ENCODE measurements around the gene PNLIPRP2. TPM values are rescaled to one million over a fixed set of nuclear protein-coding genes. Genes with fewer than 3 reads are reported as not detected.

PNLIPRP2 gene
- total and polyA plus RNA-seq, 2 of the 8 experiments (the other 6 are each of a cell fraction or from before 2014, with no cell fraction given): 0.11 TPM; not detected in 1

GRCh38 chr10:116621934-116622655, 1.3 kb downstream of the PNLIPRP2 start (continued):
- TF ChIP-seq, protein P1, sequence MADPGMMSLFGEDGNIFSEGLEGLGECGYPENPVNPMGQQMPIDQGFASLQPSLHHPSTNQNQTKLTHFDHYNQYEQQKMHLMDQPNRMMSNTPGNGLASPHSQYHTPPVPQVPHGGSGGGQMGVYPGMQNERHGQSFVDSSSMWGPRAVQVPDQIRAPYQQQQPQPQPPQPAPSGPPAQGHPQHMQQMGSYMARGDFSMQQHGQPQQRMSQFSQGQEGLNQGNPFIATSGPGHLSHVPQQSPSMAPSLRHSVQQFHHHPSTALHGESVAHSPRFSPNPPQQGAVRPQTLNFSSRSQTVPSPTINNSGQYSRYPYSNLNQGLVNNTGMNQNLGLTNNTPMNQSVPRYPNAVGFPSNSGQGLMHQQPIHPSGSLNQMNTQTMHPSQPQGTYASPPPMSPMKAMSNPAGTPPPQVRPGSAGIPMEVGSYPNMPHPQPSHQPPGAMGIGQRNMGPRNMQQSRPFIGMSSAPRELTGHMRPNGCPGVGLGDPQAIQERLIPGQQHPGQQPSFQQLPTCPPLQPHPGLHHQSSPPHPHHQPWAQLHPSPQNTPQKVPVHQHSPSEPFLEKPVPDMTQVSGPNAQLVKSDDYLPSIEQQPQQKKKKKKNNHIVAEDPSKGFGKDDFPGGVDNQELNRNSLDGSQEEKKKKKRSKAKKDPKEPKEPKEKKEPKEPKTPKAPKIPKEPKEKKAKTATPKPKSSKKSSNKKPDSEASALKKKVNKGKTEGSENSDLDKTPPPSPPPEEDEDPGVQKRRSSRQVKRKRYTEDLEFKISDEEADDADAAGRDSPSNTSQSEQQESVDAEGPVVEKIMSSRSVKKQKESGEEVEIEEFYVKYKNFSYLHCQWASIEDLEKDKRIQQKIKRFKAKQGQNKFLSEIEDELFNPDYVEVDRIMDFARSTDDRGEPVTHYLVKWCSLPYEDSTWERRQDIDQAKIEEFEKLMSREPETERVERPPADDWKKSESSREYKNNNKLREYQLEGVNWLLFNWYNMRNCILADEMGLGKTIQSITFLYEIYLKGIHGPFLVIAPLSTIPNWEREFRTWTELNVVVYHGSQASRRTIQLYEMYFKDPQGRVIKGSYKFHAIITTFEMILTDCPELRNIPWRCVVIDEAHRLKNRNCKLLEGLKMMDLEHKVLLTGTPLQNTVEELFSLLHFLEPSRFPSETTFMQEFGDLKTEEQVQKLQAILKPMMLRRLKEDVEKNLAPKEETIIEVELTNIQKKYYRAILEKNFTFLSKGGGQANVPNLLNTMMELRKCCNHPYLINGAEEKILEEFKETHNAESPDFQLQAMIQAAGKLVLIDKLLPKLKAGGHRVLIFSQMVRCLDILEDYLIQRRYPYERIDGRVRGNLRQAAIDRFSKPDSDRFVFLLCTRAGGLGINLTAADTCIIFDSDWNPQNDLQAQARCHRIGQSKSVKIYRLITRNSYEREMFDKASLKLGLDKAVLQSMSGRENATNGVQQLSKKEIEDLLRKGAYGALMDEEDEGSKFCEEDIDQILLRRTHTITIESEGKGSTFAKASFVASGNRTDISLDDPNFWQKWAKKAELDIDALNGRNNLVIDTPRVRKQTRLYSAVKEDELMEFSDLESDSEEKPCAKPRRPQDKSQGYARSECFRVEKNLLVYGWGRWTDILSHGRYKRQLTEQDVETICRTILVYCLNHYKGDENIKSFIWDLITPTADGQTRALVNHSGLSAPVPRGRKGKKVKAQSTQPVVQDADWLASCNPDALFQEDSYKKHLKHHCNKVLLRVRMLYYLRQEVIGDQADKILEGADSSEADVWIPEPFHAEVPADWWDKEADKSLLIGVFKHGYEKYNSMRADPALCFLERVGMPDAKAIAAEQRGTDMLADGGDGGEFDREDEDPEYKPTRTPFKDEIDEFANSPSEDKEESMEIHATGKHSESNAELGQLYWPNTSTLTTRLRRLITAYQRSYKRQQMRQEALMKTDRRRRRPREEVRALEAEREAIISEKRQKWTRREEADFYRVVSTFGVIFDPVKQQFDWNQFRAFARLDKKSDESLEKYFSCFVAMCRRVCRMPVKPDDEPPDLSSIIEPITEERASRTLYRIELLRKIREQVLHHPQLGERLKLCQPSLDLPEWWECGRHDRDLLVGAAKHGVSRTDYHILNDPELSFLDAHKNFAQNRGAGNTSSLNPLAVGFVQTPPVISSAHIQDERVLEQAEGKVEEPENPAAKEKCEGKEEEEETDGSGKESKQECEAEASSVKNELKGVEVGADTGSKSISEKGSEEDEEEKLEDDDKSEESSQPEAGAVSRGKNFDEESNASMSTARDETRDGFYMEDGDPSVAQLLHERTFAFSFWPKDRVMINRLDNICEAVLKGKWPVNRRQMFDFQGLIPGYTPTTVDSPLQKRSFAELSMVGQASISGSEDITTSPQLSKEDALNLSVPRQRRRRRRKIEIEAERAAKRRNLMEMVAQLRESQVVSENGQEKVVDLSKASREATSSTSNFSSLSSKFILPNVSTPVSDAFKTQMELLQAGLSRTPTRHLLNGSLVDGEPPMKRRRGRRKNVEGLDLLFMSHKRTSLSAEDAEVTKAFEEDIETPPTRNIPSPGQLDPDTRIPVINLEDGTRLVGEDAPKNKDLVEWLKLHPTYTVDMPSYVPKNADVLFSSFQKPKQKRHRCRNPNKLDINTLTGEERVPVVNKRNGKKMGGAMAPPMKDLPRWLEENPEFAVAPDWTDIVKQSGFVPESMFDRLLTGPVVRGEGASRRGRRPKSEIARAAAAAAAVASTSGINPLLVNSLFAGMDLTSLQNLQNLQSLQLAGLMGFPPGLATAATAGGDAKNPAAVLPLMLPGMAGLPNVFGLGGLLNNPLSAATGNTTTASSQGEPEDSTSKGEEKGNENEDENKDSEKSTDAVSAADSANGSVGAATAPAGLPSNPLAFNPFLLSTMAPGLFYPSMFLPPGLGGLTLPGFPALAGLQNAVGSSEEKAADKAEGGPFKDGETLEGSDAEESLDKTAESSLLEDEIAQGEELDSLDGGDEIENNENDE (IDR thresholded peaks at IDR 0.05; ENCODE audit: insufficient replicate concordance, low read length): no peak
- TF ChIP-seq HDAC6 (IDR thresholded peaks at IDR 0.05; ENCODE audit: low read depth, low read length): no peak
- TF ChIP-seq EGR1 (IDR thresholded peaks at IDR 0.05; ENCODE audit: borderline replicate concordance, low read depth, low read length): no peak
- TF ChIP-seq HDAC2 (IDR thresholded peaks at IDR 0.05; ENCODE audit: borderline replicate concordance in 1 of 2, low read depth in 2 of 2, low read length in 2 of 2): no peak
- no peak for TF ChIP-seq NRF1 (IDR thresholded peaks at IDR 0.05; ENCODE audit: low read depth, low read length)
- no peak for TF ChIP-seq SP2 (IDR thresholded peaks at IDR 0.05; ENCODE audit: low read length)
- TF ChIP-seq ASH2L (IDR thresholded peaks at IDR 0.05; ENCODE audit: low read length): no peak
- TF ChIP-seq POLR2A (IDR thresholded peaks at IDR 0.05; ENCODE audit: control extremely low read depth in 1 of 2, low read depth in 2 of 2, low read length in 2 of 2): no peak
- TF ChIP-seq YY1 (IDR thresholded peaks at IDR 0.05; ENCODE audit: low read depth, low read length): no peak
